ENCODE data around the gene UQCRC2.

UQCRC2 gene

DNA sequence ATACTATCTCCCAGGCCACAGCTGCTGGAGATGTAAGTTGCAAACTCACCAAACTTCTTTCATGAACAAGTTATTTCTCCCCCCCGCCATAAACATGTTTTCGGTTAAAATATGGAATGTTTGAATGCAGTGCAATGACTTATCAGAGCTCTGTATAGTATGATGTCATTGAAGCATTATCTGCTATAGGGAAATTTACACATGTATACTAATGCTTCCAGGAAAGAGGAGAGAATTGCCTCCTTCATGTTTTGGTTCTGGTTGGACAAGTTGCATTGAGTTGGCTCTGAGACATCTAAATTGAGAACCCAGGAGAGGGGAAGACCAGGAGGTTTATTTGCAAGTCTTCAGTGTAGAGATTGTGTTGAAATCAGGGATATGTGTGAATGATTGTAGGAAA is 20.8 kb downstream of the UQCRC2 start:
- Histone ChIP-seq H4K8ac (ENCODE audit: low read length) (no peak overlapping the region), H3K36me3 (ENCODE audit: control insufficient read depth in 1 of 2, insufficient read depth in 2 of 2, low read depth in 1 of 2, low read length in 2 of 2) (peaks cover 27 to 97% of the 10 kb centered on the region in 2 experiments), H3K79me1 (replicated peaks; ENCODE audit: low read length, poor library complexity, severe bottlenecking) (peaks cover 11% of the 10 kb centered on the region), H2AK5ac (ENCODE audit: low read length, severe bottlenecking) (no peak overlapping the region), H2BK5ac (ENCODE audit: low read depth, low read length, poor library complexity, severe bottlenecking) (no peak overlapping the region), H3K27ac (ENCODE audit: low read length, poor library complexity, severe bottlenecking) (no peak overlapping the region), H2BK15ac (ENCODE audit: low read depth, poor library complexity, severe bottlenecking) (no peak overlapping the region), H3K4me3 (ENCODE audit: insufficient read depth in 1 of 2, low read depth in 1 of 2, low read length in 2 of 2) (no peak overlapping the region), H3K9me3 (ENCODE audit: control insufficient read depth, low read length) (no peaks in the 10 kb centered on the region), H3K4me1 (ENCODE audit: control insufficient read depth, insufficient read depth, low read depth, low read length) (no peaks in the 10 kb centered on the region), H2BK120ac (ENCODE audit: low read depth, low read length) (no peak overlapping the region), H2BK12ac (ENCODE audit: low read length in 2 of 2) (no peak overlapping the region), H3K4ac (ENCODE audit: low read depth in 1 of 2, low read length in 2 of 2) (no peak overlapping the region), H3K23ac (ENCODE audit: low read length in 2 of 2) (no peak overlapping the region), H3K14ac (ENCODE audit: low read length in 2 of 2) (no peak overlapping the region), H3K27me3 (ENCODE audit: control insufficient read depth in 1 of 2, insufficient read depth in 1 of 2, low read length in 2 of 2) (no peaks in the 10 kb centered on the region), H3K4me2 (ENCODE audit: low read length, poor library complexity, severe bottlenecking) (no peak overlapping the region), H3K9ac (ENCODE audit: low read length) (no peak overlapping the region), H2AFZ (ENCODE audit: low read depth, low read length) (no peak overlapping the region), H3K18ac (ENCODE audit: low read depth in 1 of 2, low read length in 2 of 2) (no peak overlapping the region), H4K91ac (ENCODE audit: low read length) (no peak overlapping the region)
- WGBS: 100% methylated on average over 2 of the region's 2 CpGs
- no peak for DNase-seq

- no peak overlapping the region for H4K8ac ChIP-seq (ENCODE audit: low read length)
- H3K4ac ChIP-seq (ENCODE audit: low read depth in 1 of 2, low read length in 2 of 2): no peak overlapping the region
- no peaks in the 10 kb centered on the region for H3K27me3 ChIP-seq (ENCODE audit: control insufficient read depth in 1 of 2, insufficient read depth in 1 of 2, low read length in 2 of 2)
- no peak overlapping the region for H3K18ac ChIP-seq (ENCODE audit: low read depth in 1 of 2, low read length in 2 of 2)
- H3K79me1 ChIP-seq (replicated peaks; ENCODE audit: low read length, poor library complexity, severe bottlenecking): peaks cover 4% of the 10 kb centered on the region
- no peak overlapping the region for H2BK5ac ChIP-seq (ENCODE audit: low read depth, low read length, poor library complexity, severe bottlenecking)
- H2AK5ac ChIP-seq (ENCODE audit: low read length, severe bottlenecking): no peak overlapping the region
- no peak overlapping the region for H3K23ac ChIP-seq (ENCODE audit: low read length in 2 of 2)
- peak overlapping the region; percentile 22 for H3K9ac ChIP-seq (ENCODE audit: low read length)
- peaks cover 40 to 99% of the 10 kb centered on the region in 2 experiments for H3K36me3 ChIP-seq (ENCODE audit: control insufficient read depth in 1 of 2, insufficient read depth in 2 of 2, low read depth in 1 of 2, low read length in 2 of 2)
- no peaks in the 10 kb centered on the region for H3K9me3 ChIP-seq (ENCODE audit: control insufficient read depth, low read length)
- no peak overlapping the region for H3K27ac ChIP-seq (ENCODE audit: low read length, poor library complexity, severe bottlenecking)
- no peak overlapping the region for H2BK15ac ChIP-seq (ENCODE audit: low read depth, poor library complexity, severe bottlenecking)
- no peaks in the 10 kb centered on the region for H3K4me1 ChIP-seq (ENCODE audit: control insufficient read depth, insufficient read depth, low read depth, low read length)
- H4K91ac ChIP-seq (ENCODE audit: low read length): no peak overlapping the region
- H2AFZ ChIP-seq (ENCODE audit: low read depth, low read length): no peak overlapping the region
- no peak overlapping the region for H3K4me2 ChIP-seq (ENCODE audit: low read length, poor library complexity, severe bottlenecking)
- no peak overlapping the region for H3K14ac ChIP-seq (ENCODE audit: low read length in 2 of 2)
- no peak for DNase-seq
- no peak overlapping the region for H3K4me3 ChIP-seq (ENCODE audit: insufficient read depth in 1 of 2, low read depth in 1 of 2, low read length in 2 of 2)
- H2BK120ac ChIP-seq (ENCODE audit: low read depth, low read length): no peak overlapping the region
- no peak overlapping the region for H2BK12ac ChIP-seq (ENCODE audit: low read length in 2 of 2)
- WGBS: 100% methylated on average over 4 of the region's 4 CpGs
Observed at GRCh38 chr16:21980032-21980431, 26.9 kb downstream of the UQCRC2 start.

DNA sequence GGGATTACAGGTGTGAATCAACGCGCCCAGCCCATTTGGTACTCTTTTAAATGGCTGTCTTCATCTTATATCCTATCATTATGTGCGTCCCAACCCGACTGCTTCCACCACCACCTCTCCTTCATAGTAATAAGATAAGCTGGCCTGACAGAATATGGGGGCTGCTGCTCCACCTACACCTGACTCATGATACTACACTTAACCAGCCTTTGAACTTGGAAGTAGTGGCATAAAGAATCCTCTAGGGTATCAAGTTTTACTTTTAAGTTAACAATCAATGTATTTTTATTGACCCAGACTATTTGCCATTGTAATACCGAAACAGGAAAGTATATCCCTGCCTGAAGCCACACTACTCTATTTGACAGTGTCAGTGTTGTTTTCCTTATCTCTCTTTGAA is 28.9 kb downstream of the UQCRC2 start:
- DNase-seq: no peak
- Histone ChIP-seq H3K79me1 (replicated peaks; ENCODE audit: low read length, poor library complexity, severe bottlenecking) (peaks cover 4% of the 10 kb centered on the region), H2BK12ac (ENCODE audit: low read length in 2 of 2) (no peak overlapping the region), H2AK5ac (ENCODE audit: low read length, severe bottlenecking) (no peak overlapping the region), H3K4me2 (ENCODE audit: low read length, poor library complexity, severe bottlenecking) (no peak overlapping the region), H3K9me3 (ENCODE audit: control insufficient read depth, low read length) (no peaks in the 10 kb centered on the region), H3K4me1 (ENCODE audit: control insufficient read depth, insufficient read depth, low read depth, low read length) (no peaks in the 10 kb centered on the region), H3K14ac (ENCODE audit: low read length in 2 of 2) (no peak overlapping the region), H3K18ac (ENCODE audit: low read depth in 1 of 2, low read length in 2 of 2) (no peak overlapping the region), H2BK120ac (ENCODE audit: low read depth, low read length) (no peak overlapping the region), H3K27ac (ENCODE audit: low read length, poor library complexity, severe bottlenecking) (no peak overlapping the region), H2AFZ (ENCODE audit: low read depth, low read length) (no peak overlapping the region), H3K27me3 (ENCODE audit: control insufficient read depth in 1 of 2, insufficient read depth in 1 of 2, low read length in 2 of 2) (no peaks in the 10 kb centered on the region), H2BK5ac (ENCODE audit: low read depth, low read length, poor library complexity, severe bottlenecking) (no peak overlapping the region), H3K36me3 (ENCODE audit: control insufficient read depth in 1 of 2, insufficient read depth in 2 of 2, low read depth in 1 of 2, low read length in 2 of 2) (peaks cover 31 to 94% of the 10 kb centered on the region in 2 experiments), H3K4ac (ENCODE audit: low read depth in 1 of 2, low read length in 2 of 2) (no peak overlapping the region), H3K23ac (ENCODE audit: low read length in 2 of 2) (no peak overlapping the region), H2BK15ac (ENCODE audit: low read depth, poor library complexity, severe bottlenecking) (no peak overlapping the region), H4K8ac (ENCODE audit: low read length) (no peak overlapping the region), H3K4me3 (ENCODE audit: insufficient read depth in 1 of 2, low read depth in 1 of 2, low read length in 2 of 2) (no peak overlapping the region), H3K9ac (ENCODE audit: low read length) (no peak overlapping the region), H4K91ac (ENCODE audit: low read length) (no peak overlapping the region)
- WGBS: 100% methylated on average over 5 of the region's 5 CpGs

DNA sequence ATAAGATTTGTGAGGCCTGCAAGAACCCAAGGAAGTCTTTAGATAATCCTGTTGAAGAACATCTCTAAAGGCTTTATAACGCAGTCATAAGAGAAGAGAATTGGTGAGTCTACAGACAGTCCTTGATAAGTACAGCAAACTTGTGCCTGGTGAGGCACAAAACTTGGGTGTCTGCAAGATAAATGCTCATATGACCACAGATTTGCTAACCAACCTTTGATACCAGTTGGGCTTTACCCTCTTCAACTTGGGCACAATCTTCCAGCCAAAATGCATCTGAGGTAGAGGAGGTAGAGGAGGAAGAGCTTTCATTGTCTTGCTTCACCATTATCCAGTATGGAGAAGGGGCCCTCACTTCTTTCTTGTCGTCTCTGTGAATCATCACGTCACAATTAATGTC is 30.9 kb downstream of the UQCRC2 start:
- peaks cover 27 to 74% of the 10 kb centered on the region in 2 experiments for H3K36me3 ChIP-seq (ENCODE audit: control insufficient read depth in 1 of 2, insufficient read depth in 2 of 2, low read depth in 1 of 2, low read length in 2 of 2)
- H2BK12ac ChIP-seq (ENCODE audit: low read length in 2 of 2): no peak overlapping the region
- whole genome bisulfite sequencing: 100% methylated on average over 3 of the region's 3 CpGs
- no peak overlapping the region for H3K23ac ChIP-seq (ENCODE audit: low read length in 2 of 2)
- H3K18ac ChIP-seq (ENCODE audit: low read depth in 1 of 2, low read length in 2 of 2): no peak overlapping the region
- H3K27me3 ChIP-seq (ENCODE audit: control insufficient read depth in 1 of 2, insufficient read depth in 1 of 2, low read length in 2 of 2): no peaks in the 10 kb centered on the region
- H3K14ac ChIP-seq (ENCODE audit: low read length in 2 of 2): no peak overlapping the region
- no peak overlapping the region for H2BK120ac ChIP-seq (ENCODE audit: low read depth, low read length)
- H4K91ac ChIP-seq (ENCODE audit: low read length): no peak overlapping the region
- DNase-seq: no peak
- no peak overlapping the region for H4K8ac ChIP-seq (ENCODE audit: low read length)
- H3K4me3 ChIP-seq (ENCODE audit: insufficient read depth in 1 of 2, low read depth in 1 of 2, low read length in 2 of 2): no peak overlapping the region
- H2AK5ac ChIP-seq (ENCODE audit: low read length, severe bottlenecking): no peak overlapping the region
- no peaks in the 10 kb centered on the region for H3K9me3 ChIP-seq (ENCODE audit: control insufficient read depth, low read length)
- no peak overlapping the region for H2BK5ac ChIP-seq (ENCODE audit: low read depth, low read length, poor library complexity, severe bottlenecking)
- no peak overlapping the region for H2AFZ ChIP-seq (ENCODE audit: low read depth, low read length)
- H3K4me2 ChIP-seq (ENCODE audit: low read length, poor library complexity, severe bottlenecking): no peak overlapping the region
- H3K27ac ChIP-seq (ENCODE audit: low read length, poor library complexity, severe bottlenecking): no peak overlapping the region
- H3K79me1 ChIP-seq (replicated peaks; ENCODE audit: low read length, poor library complexity, severe bottlenecking): peaks cover 2% of the 10 kb centered on the region
- H3K4ac ChIP-seq (ENCODE audit: low read depth in 1 of 2, low read length in 2 of 2): no peak overlapping the region
- H2BK15ac ChIP-seq (ENCODE audit: low read depth, poor library complexity, severe bottlenecking): no peak overlapping the region
- H3K4me1 ChIP-seq (ENCODE audit: control insufficient read depth, insufficient read depth, low read depth, low read length): no peaks in the 10 kb centered on the region
- H3K9ac ChIP-seq (ENCODE audit: low read length): no peak overlapping the region

Data from mesenchymal stem cell (in vitro differentiated cells and primary cell).